Measurements from ENCODE around the gene SART1. TPM values are rescaled to one million over a fixed set of nuclear protein-coding genes. Genes with fewer than 3 reads are reported as not detected.
A peak's percentile ranks its signal among the peaks of the same experiment; 100 is the strongest.
"Not testable (repeated sequence)": the region's sequence is repeated elsewhere in the genome, so short reads cannot be mapped to it uniquely, and the experiment has no call there.

SART1 gene
- polyA plus RNA-seq, 1 donor: 48.6 TPM

- peak; percentile 95 for DNase-seq
Observed at GRCh38 chr11:65988791-65989592, 27.5 kb downstream of the SART1 start.

- DNase-seq: no peak
Observed at GRCh38 chr11:65992056-65992455, 30.5 kb downstream of the SART1 start.

- DNase-seq: no peak
Observed at GRCh38 chr11:65997286-65997685, 35.8 kb downstream of the SART1 start.

DNA sequence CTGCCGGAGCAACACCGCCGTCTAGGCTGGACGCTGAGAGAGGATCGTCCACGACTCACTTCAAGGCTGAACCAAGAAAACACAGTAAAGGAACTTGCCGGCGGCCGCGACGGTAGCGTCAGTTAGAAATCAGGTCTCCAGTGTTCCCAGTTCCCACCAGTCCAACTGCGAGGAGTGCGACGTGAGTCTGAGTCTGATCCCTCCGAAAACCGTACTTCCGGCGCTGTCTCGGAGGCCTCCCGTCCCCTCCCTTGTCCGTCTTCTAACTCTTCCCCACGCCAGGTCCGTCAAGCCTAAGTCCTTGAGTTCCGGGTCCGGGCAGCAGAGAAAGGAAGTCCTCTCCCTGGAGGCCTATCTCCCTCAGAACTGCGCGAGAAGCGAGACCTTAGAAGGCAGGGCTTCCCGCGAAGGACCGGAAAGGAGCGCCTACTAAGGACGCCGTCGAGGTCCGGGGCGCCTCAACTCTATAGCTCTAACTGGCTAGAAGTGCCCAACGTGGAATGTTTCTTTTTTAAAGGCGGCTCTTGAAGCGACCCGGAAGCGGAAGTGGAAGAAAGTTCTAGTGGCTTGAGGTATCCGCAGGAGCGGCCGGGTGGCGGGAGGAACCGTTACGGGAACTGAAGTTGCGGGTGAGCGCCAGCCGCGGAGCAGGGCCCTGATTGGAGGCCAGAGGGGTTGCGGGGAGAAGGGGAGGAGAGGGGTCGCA lies 40.6 kb downstream of the SART1 start, which contains the start of the genes BANF1 and EIF1AD:
Gene BANF1 (plus strand): TSS at position 562 of the 706 bp plus-strand sequence. CDS start 748 bp downstream, outside the sequence.
Gene EIF1AD (minus strand): TSS at position 216 of the 706 bp plus-strand sequence. CDS start 1,768 bp downstream, outside the sequence.
- DNase-seq: peak; percentile 98

DNA sequence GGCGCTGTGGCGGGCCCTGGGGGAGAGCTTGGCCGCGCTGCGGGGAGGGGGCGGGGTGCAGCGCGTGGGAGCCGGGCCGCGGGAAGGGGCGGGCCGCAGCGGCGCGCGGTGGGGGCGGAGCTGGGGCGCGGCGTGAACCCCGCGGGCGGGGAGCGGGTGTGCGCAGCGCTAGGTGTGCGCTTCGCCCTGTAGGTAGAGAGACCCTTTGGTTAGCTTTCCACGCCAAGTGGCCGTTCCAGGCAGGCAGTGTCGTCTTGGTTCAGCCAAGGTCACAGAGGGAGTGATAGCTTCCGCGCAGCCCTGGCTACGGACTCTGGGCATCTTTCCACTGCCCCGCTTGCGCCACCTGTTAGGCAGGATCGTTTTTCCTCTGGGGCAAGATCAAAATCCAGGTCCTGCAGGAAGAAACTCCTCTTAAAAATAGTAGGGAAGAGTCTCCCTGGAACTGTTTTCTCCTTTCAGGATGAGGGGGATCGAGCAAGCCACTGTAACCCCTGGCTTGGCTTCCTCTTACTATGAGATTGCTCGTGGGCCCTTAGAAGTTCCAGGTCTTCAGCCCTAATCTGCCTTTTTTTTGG lies 41.2 kb downstream of the SART1 start:
- DNase-seq: no peak

DNA sequence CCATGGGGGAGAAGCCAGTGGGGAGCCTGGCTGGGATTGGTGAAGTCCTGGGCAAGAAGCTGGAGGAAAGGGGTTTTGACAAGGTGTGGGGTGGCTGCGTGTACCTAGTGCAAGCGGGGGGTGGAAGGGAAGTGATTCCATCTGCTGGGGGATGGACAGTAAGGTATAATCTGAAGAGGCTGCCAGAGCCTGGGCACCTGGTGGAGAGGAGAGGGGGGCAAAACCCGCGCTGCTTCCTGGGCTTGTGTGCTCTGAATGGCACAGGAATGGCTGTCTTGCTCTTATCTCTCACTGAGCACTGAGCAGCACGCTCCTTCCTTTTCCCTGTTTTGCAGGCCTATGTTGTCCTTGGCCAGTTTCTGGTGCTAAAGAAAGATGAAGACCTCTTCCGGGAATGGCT lies 41.8 kb downstream of the SART1 start:
- no peak for DNase-seq

- no peak for DNase-seq
Observed at GRCh38 chr11:66004186-66004585, 42.7 kb downstream of the SART1 start.

GRCh38 chr11:66006134-66006890 lies 44.8 kb downstream of the SART1 start:
- no peak for DNase-seq

- DNase-seq: no peak
Observed at GRCh38 chr11:66006891-66007176, 45.3 kb downstream of the SART1 start.

DNA sequence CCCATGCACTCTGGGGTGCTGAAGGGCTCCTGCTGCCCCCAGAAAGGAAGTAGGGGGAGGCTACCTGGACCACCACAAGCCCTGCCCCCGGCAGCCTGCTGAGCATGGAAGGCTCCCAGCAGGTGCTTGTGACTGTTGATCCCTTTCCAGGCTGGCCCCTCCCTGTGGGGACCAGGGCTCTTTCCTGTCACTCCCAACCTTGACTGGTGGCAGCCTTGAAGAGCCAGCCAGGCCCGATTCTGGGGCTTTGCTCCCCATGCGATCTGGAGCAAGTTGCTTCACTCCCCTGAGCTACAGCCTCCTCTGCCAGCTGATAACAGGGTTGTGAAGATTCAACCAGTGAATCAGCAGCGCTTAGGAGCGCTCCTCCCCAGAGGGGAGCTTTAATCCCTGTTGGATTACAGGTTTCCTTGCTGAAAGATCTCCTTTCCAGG lies 45.7 kb downstream of the SART1 start:
- no peak for DNase-seq

DNA sequence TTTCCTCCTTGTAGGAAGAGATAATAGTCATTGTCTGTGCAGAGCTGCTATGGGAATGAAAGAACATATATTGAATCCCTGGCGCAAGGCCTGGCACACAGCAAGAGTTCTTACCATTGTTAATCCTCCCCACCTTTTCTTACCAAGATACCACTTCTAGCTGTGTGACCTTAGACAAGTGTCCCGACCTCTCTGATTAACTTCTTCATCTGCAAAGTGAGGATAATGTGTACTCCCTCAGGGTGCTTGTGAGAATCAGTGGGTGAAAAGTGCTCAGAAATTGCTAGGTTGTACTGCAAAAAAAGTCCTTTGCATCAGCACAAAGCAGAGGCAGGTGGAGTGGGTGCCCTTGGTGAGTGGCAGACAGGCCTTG lies 46.5 kb downstream of the SART1 start:
- DNase-seq: no peak

DNA sequence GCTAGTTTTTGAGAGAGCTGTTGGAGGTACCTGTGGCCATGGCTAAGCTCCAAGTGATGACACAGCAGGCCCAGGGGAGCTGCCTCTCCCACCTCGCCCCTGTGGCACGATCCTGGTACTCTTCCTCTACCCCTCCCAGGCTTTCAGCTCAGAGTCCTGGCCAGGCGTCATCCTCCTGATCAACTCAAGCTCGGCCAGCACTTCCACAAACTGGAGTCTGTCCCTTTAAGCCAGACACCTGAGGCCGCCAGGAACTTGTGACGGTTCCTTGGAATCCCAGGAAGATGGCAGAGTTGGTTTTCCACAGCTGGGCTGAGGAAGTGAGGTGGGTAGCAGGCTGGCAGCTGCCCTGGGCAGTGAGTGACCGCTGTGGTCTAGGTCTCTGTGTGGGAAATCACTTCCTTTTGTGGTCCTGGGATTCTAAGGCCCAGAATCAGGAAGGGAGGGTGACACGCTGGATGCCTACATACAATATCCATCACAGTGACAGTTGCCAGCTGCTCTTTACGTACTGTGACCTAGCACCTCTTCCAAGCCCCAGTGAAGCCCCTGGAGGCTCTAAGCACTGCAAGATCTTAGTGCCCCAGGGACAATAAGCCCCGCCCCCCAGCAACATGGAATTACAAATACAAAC lies 47.1 kb downstream of the SART1 start:
- no peak for DNase-seq

- not testable (repeated sequence) for DNase-seq
Observed at GRCh38 chr11:66010036-66010435, 48.5 kb downstream of the SART1 start.

GRCh38 chr11:66011239-66011784 lies 49.8 kb downstream of the SART1 start:
- no peak for DNase-seq

- no peak for DNase-seq
Observed at GRCh38 chr11:66011785-66012303, 50.3 kb downstream of the SART1 start, which contains the start of gene CST6. Gene CST6 (plus strand): TSS chr11:66012008. CDS start chr11:66012045, 37 bp downstream.

DNA sequence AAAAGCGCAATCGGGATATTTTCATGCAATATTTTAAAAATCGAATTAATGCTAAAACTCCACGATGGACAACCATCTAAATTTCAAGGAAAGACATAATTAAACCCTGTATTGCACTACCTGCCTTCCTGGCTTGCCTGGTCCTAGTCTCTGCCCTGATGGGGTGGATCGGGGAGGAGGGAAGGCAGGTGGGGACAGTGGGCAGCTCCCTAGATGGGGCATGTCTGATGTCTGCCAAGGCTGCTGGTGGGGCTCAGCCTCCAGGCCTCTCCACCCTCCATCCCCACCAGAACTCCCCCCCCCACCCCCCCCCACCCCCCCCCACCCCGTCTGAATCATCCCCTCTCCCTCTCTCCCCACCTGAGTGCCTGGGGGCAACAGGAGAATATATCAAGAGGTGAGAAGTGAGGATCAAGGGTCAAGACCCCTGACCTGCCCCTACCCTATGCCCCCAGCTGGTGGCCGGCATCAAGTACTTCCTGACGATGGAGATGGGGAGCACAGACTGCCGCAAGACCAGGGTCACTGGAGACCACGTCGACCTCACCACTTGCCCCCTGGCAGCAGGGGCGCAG lies 50.9 kb downstream of the SART1 start:
- no peak for DNase-seq

DNA sequence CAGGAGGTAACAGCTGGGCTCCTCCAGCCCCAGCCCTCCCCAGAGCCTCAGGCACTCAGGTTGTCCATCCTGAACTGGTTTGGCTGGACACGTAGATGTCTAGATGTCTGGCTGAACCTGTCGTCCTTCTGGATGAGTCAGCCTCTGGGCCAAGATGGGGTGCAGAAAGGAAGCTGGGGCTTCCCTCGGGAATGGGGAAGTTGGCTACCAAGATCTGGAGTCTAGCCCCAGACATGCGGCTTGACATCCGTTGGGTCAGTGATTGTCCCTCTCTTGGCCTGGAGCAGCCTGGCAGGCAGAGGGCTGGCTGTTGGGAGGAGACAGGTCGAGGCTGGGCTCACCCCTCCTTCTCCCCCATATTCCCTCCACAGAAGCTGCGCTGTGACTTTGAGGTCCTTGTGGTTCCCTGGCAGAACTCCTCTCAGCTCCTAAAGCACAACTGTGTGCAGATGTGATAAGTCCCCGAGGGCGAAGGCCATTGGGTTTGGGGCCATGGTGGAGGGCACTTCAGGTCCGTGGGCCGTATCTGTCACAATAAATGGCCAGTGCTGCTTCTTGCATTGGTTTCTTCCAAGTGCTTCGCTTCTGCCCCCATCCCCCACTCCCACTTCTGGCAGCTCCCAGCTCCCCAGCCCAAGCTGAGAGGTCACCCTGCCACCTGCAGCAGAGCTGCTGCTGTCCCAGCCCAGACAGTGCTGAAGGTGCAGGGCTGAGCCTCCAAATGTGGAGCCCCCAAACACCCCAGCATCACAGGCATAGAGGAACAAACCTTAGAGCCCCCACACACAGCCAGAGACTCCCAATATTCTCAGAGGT lies 51.6 kb downstream of the SART1 start:
- DNase-seq: no peak

DNA sequence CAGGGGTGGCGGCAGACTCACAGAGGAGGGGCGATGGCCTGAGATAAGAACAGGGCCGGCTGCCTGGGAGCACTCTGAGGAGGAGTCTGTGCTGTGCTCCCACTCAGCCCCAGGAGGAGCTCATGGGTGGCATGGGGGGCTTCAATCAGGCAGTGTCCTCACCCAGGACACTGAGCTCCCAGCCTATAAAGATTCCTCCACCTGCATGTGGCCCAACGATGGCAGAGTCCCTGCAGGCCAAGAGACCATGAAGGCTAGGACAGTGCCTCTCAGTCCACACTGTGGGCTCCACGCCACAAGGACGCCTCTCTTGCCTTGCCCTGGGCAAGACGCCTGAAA lies 52.2 kb downstream of the SART1 start:
- DNase-seq: no peak

DNA sequence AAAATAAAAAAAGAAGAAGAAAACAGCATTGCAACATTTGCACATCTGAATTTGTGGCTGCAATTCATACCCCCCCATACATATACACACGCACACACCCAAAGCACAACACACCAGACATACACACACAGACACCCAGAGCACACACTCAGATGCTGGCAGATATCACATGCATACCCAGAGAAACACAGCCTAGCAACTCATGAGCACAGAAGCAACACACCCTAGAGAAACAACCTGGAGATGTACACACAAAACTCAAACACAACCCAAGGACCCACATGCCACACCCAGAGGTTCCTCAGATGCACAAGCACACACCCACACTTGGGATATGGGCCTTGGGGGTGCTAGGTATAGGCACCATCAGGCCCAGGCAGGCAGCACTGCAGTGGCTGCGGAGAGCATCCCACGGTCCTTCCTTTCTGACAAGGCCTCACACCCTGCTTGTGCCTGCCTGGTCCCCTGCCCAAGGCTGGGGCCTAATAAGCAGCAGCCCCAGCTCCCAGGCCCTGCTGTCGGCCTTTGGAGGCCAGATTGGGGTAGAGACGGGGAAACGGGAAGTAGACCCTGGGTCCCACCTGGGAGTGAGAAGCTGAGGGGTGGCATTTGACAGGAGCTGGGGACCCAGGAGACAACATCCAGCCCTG lies 53.4 kb downstream of the SART1 start:
- no peak for DNase-seq
